ENCODE results near the gene PAQR8. TPM values are rescaled to one million over a fixed set of nuclear protein-coding genes. Genes with fewer than 3 reads are reported as not detected.

Gene PAQR8
- total and polyA plus RNA-seq, 2 of the 13 experiments (the other 11 are each of a cell fraction or from before 2014, with no cell fraction given): 37.7 to 50.7 TPM

- TF ChIP-seq PRDM4 (CRISPR knock-in tag; IDR thresholded peaks at IDR 0.05; ENCODE audit: borderline replicate concordance) (no peak), ZNF333 (CRISPR knock-in tag; IDR thresholded peaks at IDR 0.05; ENCODE audit: borderline replicate concordance) (no peak), SNAI1 (CRISPR knock-in tag; IDR thresholded peaks at IDR 0.05; ENCODE audit: borderline replicate concordance) (no peak), ZNF264 (CRISPR knock-in tag; IDR thresholded peaks at IDR 0.05) (peak; percentile 53), KLF12 (CRISPR knock-in tag; IDR thresholded peaks at IDR 0.05; ENCODE audit: borderline replicate concordance) (no peak), MIXL1 (CRISPR knock-in tag; IDR thresholded peaks at IDR 0.05) (no peak), SOX5 (CRISPR knock-in tag; IDR thresholded peaks at IDR 0.05; ENCODE audit: borderline replicate concordance) (peak; percentile 82; the same call in 1 of the 2 replicates), ZNF253 (CRISPR knock-in tag; IDR thresholded peaks at IDR 0.05; ENCODE audit: borderline replicate concordance) (no peak), IRX3 (CRISPR knock-in tag; IDR thresholded peaks at IDR 0.05; ENCODE audit: borderline replicate concordance, low read depth) (no peak), KAT8 (CRISPR knock-in tag; IDR thresholded peaks at IDR 0.05) (peak; percentile 68; the same call in 1 of the 2 replicates), TCF7L2 (IDR thresholded peaks at IDR 0.05; ENCODE audit: low read depth, low read length) (no peak), ZNF292 (CRISPR knock-in tag; IDR thresholded peaks at IDR 0.05; ENCODE audit: borderline replicate concordance, low read depth) (no peak), PAWR (CRISPR knock-in tag; IDR thresholded peaks at IDR 0.05; ENCODE audit: borderline replicate concordance) (no peak), SIX1 (CRISPR knock-in tag; IDR thresholded peaks at IDR 0.05; ENCODE audit: borderline replicate concordance) (peak; percentile 36; the same call in 1 of the 2 replicates), ZBTB8A (CRISPR knock-in tag; IDR thresholded peaks at IDR 0.05; ENCODE audit: borderline replicate concordance, low read depth) (no peak), ZNF577 (CRISPR knock-in tag; IDR thresholded peaks at IDR 0.05; ENCODE audit: borderline replicate concordance, low read depth) (no peak), POLR2AphosphoS2 (IDR thresholded peaks at IDR 0.05; ENCODE audit: low read depth, low read length) (no peak), MAFG (CRISPR knock-in tag; IDR thresholded peaks at IDR 0.05) (no peak), TBX2 (CRISPR knock-in tag; IDR thresholded peaks at IDR 0.05; ENCODE audit: borderline replicate concordance) (peak; percentile 62; the same call in 1 of the 2 replicates), MED1 (CRISPR knock-in tag; IDR thresholded peaks at IDR 0.05) (peak; percentile 78), ZEB1 (IDR thresholded peaks at IDR 0.05; ENCODE audit: insufficient replicate concordance, low read depth) (no peak), ZNF530 (CRISPR knock-in tag; IDR thresholded peaks at IDR 0.05; ENCODE audit: low read depth) (no peak), ZBTB43 (CRISPR knock-in tag; conservative IDR thresholded peaks at IDR 0.05) (peak; percentile 57; the same call in 1 of the 2 replicates), DMAP1 (CRISPR knock-in tag; IDR thresholded peaks at IDR 0.05) (peak; percentile 39; the same call in 1 of the 2 replicates), ZNF12 (CRISPR knock-in tag; IDR thresholded peaks at IDR 0.05) (peak; percentile 75), ZNF468 (CRISPR knock-in tag; IDR thresholded peaks at IDR 0.05) (no peak), PHF21A (CRISPR knock-in tag; IDR thresholded peaks at IDR 0.05) (peak; percentile 48; the same call in 1 of the 2 replicates), DRAP1 (CRISPR knock-in tag; IDR thresholded peaks at IDR 0.05) (0 out of 2 replicates have a peak, but pooled peaks have one; percentile 43)
Measured at GRCh38 chr6:52352239-52353018, 9.5 kb upstream of the PAQR8 start (continued).
